ENCODE data around the gene ZNF333. TPM values are rescaled to one million over a fixed set of nuclear protein-coding genes. Genes with fewer than 3 reads are reported as not detected.

Gene ZNF333
- polyA plus RNA-seq, 3 donors = 7.6 to 43.0 (median 9.3) TPM

GRCh38 chr19:14718522-14719116, 28.8 kb downstream of the ZNF333 start:
- Histone ChIP-seq H3K4me1 (ENCODE audit: control insufficient read depth in 1 of 2, insufficient read depth in 2 of 2, low read length in 2 of 2) (no peaks in the 10 kb centered on the region), H3K4me2 (replicated peaks; ENCODE audit: extremely low read depth, low read length, poor library complexity, severe bottlenecking) (no peak overlapping the region), H3K36me3 (replicated peaks in 1 of 2; ENCODE audit: control insufficient read depth in 1 of 2, insufficient read depth in 2 of 2, low read length in 2 of 2) (peaks cover 55 to 92% of the 10 kb centered on the region in 2 donors), H3K4me3 (replicated peaks in 1 of 3; ENCODE audit: low read depth in 2 of 3, low read length in 3 of 3) (peak overlapping the region in 1 of 3 experiments; percentile 44), H3K27ac (ENCODE audit: low read depth in 1 of 2, low read length in 2 of 2) (no peak overlapping the region), H3K9me3 (replicated peaks in 1 of 2; ENCODE audit: control insufficient read depth in 1 of 2, insufficient read depth in 1 of 2, low read length in 2 of 2) (peaks cover 65 to 90% of the 10 kb centered on the region in 2 donors), H2AFZ (ENCODE audit: insufficient read depth, low read depth, low read length, poor library complexity, severe bottlenecking) (no peak overlapping the region), H4K20me1 (ENCODE audit: insufficient read depth, low read length) (no peaks in the 10 kb centered on the region), H3K27me3 (ENCODE audit: control insufficient read depth in 2 of 2, insufficient read depth in 2 of 2, low read length in 2 of 2) (no peaks in the 10 kb centered on the region), H3K9ac (ENCODE audit: insufficient read depth, low read length, poor library complexity, severe bottlenecking) (no peak overlapping the region), H3K79me2 (ENCODE audit: insufficient read depth, low read length) (no peaks in the 10 kb centered on the region)
- H3K27me3 Mint-ChIP-seq (ENCODE audit: low read depth in 3 of 3) = peaks cover 0 to 2% (median 0%) of the 10 kb centered on the region in 3 donors
- intact Hi-C loops (cut with micrococcal nuclease) = no loop called here
- peaks cover 77 to 78% of the 10 kb centered on the region in 2 donors for H3K36me3 Mint-ChIP-seq
- peak overlapping the region in 1 of 7 donors; percentile 1 for H3K27ac Mint-ChIP-seq
- 95% methylated on average over 15 of the region's 18 CpGs for WGBS (ENCODE audit: insufficient coverage)
- H3K4me3 Mint-ChIP-seq = no peak overlapping the region
- no peak for DNase-seq
- peaks cover 69 to 95% (median 91%) of the 10 kb centered on the region in 7 donors for H3K9me3 Mint-ChIP-seq
- no peaks in the 10 kb centered on the region for H3K4me1 Mint-ChIP-seq
- no peak for TF ChIP-seq CTCF (IDR thresholded peaks at IDR 0.05)

GRCh38 chr19:14719162-14719561, 29.3 kb downstream of the ZNF333 start:
- H3K4me2 ChIP-seq (replicated peaks; ENCODE audit: extremely low read depth, low read length, poor library complexity, severe bottlenecking) = no peak overlapping the region

More at GRCh38 chr19:14719162-14719561, 29.3 kb downstream of the ZNF333 start:
- no peak overlapping the region for H3K27ac ChIP-seq (ENCODE audit: low read depth in 1 of 2, low read length in 2 of 2)
- no peak overlapping the region for H3K4me3 Mint-ChIP-seq
- H2AFZ ChIP-seq (ENCODE audit: insufficient read depth, low read depth, low read length, poor library complexity, severe bottlenecking) = no peak overlapping the region
- no peak overlapping the region for H3K27ac Mint-ChIP-seq
- no peaks in the 10 kb centered on the region for H4K20me1 ChIP-seq (ENCODE audit: insufficient read depth, low read length)
- 100% methylated on average over 1 of the region's 3 CpGs for WGBS (ENCODE audit: insufficient coverage)
- intact Hi-C loops (cut with micrococcal nuclease) = no loop called here
- peaks cover 50 to 92% of the 10 kb centered on the region in 2 donors for H3K36me3 ChIP-seq (replicated peaks in 1 of 2; ENCODE audit: control insufficient read depth in 1 of 2, insufficient read depth in 2 of 2, low read length in 2 of 2)
- peaks cover 74 to 75% of the 10 kb centered on the region in 2 donors for H3K36me3 Mint-ChIP-seq
- H3K27me3 ChIP-seq (ENCODE audit: control insufficient read depth in 2 of 2, insufficient read depth in 2 of 2, low read length in 2 of 2) = no peaks in the 10 kb centered on the region
- H3K9me3 Mint-ChIP-seq = peaks cover 68 to 97% (median 93%) of the 10 kb centered on the region in 7 donors
- peaks cover 69 to 95% of the 10 kb centered on the region in 2 donors for H3K9me3 ChIP-seq (replicated peaks in 1 of 2; ENCODE audit: control insufficient read depth in 1 of 2, insufficient read depth in 1 of 2, low read length in 2 of 2)
- TF ChIP-seq CTCF (IDR thresholded peaks at IDR 0.05) = no peak
- peak overlapping the region in 1 of 3 experiments; percentile 44 for H3K4me3 ChIP-seq (replicated peaks in 1 of 3; ENCODE audit: low read depth in 2 of 3, low read length in 3 of 3)
- no peak overlapping the region for H3K9ac ChIP-seq (ENCODE audit: insufficient read depth, low read length, poor library complexity, severe bottlenecking)
- H3K79me2 ChIP-seq (ENCODE audit: insufficient read depth, low read length) = no peaks in the 10 kb centered on the region
- no peaks in the 10 kb centered on the region for H3K4me1 ChIP-seq (ENCODE audit: control insufficient read depth in 1 of 2, insufficient read depth in 2 of 2, low read length in 2 of 2)
- no peak for DNase-seq
- H3K27me3 Mint-ChIP-seq (ENCODE audit: low read depth in 3 of 3) = peaks cover 0 to 2% (median 0%) of the 10 kb centered on the region in 3 donors
- H3K4me1 Mint-ChIP-seq = no peaks in the 10 kb centered on the region
